Colonic mucosa (tissue), 4 donors: ENCODE data around the gene TRPV2. TPM values are rescaled to one million over a fixed set of nuclear protein-coding genes. Genes with fewer than 3 reads are reported as not detected.
A peak's percentile ranks its signal among the peaks of the same experiment; 100 is the strongest.

Experiments used
- DNase-seq: peaks from one replicate; pipeline ENCODE4 v3.0.0-alpha.2; 2020
- H3K27ac ChIP-seq: fragments of 200-600 bp; one replicate; pipeline ENCODE4 v1.8.0; 2021
- H3K27me3 ChIP-seq: fragments of 200-600 bp; one replicate; pipeline ENCODE4 v1.8.0; 2021
- H3K36me3 ChIP-seq: fragments of 200-600 bp; one replicate; pipeline ENCODE4 v1.8.0; 2021
- H3K4me1 ChIP-seq: fragments of 200-600 bp; one replicate; pipeline ENCODE4 v1.8.0; 2021; ENCODE audit warnings: mild to moderate bottlenecking
- H3K4me3 ChIP-seq: fragments of 200-600 bp; one replicate; pipeline ENCODE4 v1.8.0; 2021
- H3K9ac ChIP-seq, 2 donors: one replicate each; pipeline ENCODE4 v1.7.0; 2013; ENCODE audit warnings: control low read depth in 2 of 2, low read depth in 2 of 2, low read length in 2 of 2
- H3K9me3 ChIP-seq: fragments of 200-600 bp; one replicate; pipeline ENCODE4 v1.8.0; 2021
- intact Hi-C: fragments of 100-400 bp; cut with DNase I; formaldehyde crosslinking; loops from one replicate; pipeline ENCODE4 v1.14.1; 2022
- total RNA-seq, 2 donors: library from RNA; stranded (reverse); fragmentation: NEBNext Ultra II Directional in 1 of 2; extraction: Animal tissue kit (Norgen Biotek cat#: 25700) in 1 of 2; gene quantifications; one replicate each; pipeline ENCODE4 v1.2.1, GENCODE V29; 2021
- TF ChIP-seq, protein P1 (sequence below): fragments of 200-600 bp; IDR thresholded peaks from one replicate; pipeline ENCODE4 v1.8.0; 2022; ENCODE audit warnings: antibody characterized with exemption, mild to moderate bottlenecking
- donor health status: healthy.
- donor health status: DM: no; HTN: no; CAD: no.
- donor health status: DM: no; HTN: no; CAD: no.

The TRPV2 gene
- total RNA-seq, 2 donors from 2014 or later = 5.4 to 7.4 TPM

- Histone ChIP-seq H3K27ac (peak overlapping the region; percentile 79), H3K9me3 (no peaks in the 10 kb centered on the region), H3K4me3 (no peak overlapping the region), H3K4me1 (peaks cover 25% of the 10 kb centered on the region), H3K36me3 (no peaks in the 10 kb centered on the region), H3K27me3 (no peaks in the 10 kb centered on the region), H3K9ac (peak overlapping the region in 1 of 2 donors; percentile 8)
- TF ChIP-seq, protein P1, sequence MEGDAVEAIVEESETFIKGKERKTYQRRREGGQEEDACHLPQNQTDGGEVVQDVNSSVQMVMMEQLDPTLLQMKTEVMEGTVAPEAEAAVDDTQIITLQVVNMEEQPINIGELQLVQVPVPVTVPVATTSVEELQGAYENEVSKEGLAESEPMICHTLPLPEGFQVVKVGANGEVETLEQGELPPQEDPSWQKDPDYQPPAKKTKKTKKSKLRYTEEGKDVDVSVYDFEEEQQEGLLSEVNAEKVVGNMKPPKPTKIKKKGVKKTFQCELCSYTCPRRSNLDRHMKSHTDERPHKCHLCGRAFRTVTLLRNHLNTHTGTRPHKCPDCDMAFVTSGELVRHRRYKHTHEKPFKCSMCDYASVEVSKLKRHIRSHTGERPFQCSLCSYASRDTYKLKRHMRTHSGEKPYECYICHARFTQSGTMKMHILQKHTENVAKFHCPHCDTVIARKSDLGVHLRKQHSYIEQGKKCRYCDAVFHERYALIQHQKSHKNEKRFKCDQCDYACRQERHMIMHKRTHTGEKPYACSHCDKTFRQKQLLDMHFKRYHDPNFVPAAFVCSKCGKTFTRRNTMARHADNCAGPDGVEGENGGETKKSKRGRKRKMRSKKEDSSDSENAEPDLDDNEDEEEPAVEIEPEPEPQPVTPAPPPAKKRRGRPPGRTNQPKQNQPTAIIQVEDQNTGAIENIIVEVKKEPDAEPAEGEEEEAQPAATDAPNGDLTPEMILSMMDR = no peak
- no peak for DNase-seq
- intact Hi-C loops = no loop called here
Measured at GRCh38 chr17:16467886-16468285, 52.5 kb downstream of the TRPV2 start.

DNA sequence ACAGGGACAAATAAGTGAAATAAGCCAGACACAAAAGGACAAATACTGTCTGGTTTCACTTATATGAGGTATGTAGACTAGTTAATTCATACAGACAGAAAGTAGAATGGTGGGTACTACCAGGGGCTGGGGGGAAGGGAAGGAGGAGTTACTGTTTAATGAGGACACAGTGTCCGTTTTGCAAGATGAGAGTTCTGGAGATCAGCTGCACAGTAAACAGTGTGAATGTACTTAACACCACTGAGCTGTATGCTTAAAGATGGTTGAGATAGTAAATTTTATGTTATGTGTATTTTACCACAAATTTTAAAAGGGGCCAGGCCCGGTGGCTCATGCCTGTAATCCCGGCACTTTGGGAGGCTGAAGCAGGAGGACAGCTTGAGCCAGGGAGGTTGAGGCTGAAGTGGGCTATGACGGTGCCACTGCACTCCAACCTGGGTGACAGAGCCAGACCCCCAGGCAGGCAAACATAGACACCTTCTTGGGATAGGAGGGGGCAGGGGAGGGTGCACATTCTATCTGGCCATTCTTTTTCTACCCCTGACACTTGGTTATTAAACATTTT, 53.1 kb downstream of the TRPV2 start:
- H3K27ac ChIP-seq = peak overlapping the region; percentile 79
- H3K4me1 ChIP-seq = peaks cover 20% of the 10 kb centered on the region
- no peak overlapping the region for H3K9ac ChIP-seq
- no peak overlapping the region for H3K4me3 ChIP-seq
- H3K9me3 ChIP-seq = no peaks in the 10 kb centered on the region
- no peaks in the 10 kb centered on the region for H3K27me3 ChIP-seq
- TF ChIP-seq, protein P1 = no peak
- no peak for DNase-seq
- intact Hi-C loops = no loop called here
- H3K36me3 ChIP-seq = no peaks in the 10 kb centered on the region

GRCh38 chr17:16470265-16470664, 54.9 kb downstream of the TRPV2 start:
- peaks cover 14% of the 10 kb centered on the region for H3K4me1 ChIP-seq
- H3K27ac ChIP-seq = no peak overlapping the region
- no peaks in the 10 kb centered on the region for H3K36me3 ChIP-seq
- H3K9me3 ChIP-seq = no peaks in the 10 kb centered on the region
- DNase-seq = no peak
- no peak overlapping the region for H3K4me3 ChIP-seq
- TF ChIP-seq, protein P1 = no peak
- no peaks in the 10 kb centered on the region for H3K27me3 ChIP-seq
- intact Hi-C loops = no loop called here
- H3K9ac ChIP-seq = no peak overlapping the region

- Histone ChIP-seq H3K36me3 (no peaks in the 10 kb centered on the region), H3K9me3 (no peaks in the 10 kb centered on the region), H3K4me1 (peaks cover 11% of the 10 kb centered on the region), H3K27me3 (no peaks in the 10 kb centered on the region), H3K4me3 (no peak overlapping the region), H3K9ac (no peak overlapping the region), H3K27ac (no peak overlapping the region)
- TF ChIP-seq, protein P1 = no peak
- DNase-seq = no peak
- intact Hi-C loops = no loop called here
Measured at GRCh38 chr17:16471295-16471694, 55.9 kb downstream of the TRPV2 start.

DNA sequence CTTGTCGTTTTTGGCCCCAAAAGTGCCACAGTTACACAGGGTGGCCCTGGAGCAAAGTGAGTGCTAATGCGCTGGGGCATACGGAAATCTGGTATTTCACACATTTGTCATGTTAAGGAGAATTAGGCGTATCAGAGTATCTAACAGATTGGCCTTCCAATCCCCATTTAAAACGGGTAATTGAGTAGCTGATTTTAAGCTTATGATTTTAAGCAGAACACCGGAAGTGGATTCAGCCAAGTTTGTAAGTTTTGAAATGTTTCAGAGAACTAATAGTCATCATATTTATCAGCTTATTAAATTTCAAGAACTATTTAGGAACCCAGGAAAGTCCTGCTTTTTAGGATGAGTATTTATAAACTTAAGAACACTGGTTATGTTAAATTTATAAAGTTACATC, 57.2 kb downstream of the TRPV2 start:
- Histone ChIP-seq H3K9me3 (no peaks in the 10 kb centered on the region), H3K9ac (no peak overlapping the region), H3K36me3 (no peaks in the 10 kb centered on the region), H3K4me1 (peaks cover 11% of the 10 kb centered on the region), H3K4me3 (no peak overlapping the region), H3K27me3 (no peaks in the 10 kb centered on the region), H3K27ac (no peak overlapping the region)
- intact Hi-C loops = no loop called here
- DNase-seq = no peak
- TF ChIP-seq, protein P1 = no peak
